Measurements from ENCODE around the gene MARK2.
A peak's percentile ranks its signal among the peaks of the same experiment; 100 is the strongest.

The MARK2 gene

DNA sequence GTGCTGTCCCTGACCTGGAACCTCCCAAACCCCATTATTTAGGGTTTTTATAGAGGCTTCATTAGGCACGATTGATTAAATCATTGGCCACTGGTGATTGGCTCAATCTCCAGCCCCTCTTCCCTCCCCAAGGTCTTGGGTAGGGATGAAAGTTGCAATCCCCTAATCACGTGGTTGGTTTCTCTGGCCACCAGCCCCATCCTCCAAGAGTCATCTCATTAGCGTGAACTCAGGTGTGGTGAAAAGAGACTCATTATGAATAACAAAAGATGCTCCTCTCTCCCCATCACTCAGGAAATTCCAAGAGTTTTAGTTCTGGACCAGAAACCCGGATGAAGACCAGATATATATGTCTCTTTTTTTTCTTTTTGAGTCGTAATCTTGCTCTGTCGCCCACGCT is 7.6 kb upstream of the MARK2 start:
- no peak for DNase-seq

DNA sequence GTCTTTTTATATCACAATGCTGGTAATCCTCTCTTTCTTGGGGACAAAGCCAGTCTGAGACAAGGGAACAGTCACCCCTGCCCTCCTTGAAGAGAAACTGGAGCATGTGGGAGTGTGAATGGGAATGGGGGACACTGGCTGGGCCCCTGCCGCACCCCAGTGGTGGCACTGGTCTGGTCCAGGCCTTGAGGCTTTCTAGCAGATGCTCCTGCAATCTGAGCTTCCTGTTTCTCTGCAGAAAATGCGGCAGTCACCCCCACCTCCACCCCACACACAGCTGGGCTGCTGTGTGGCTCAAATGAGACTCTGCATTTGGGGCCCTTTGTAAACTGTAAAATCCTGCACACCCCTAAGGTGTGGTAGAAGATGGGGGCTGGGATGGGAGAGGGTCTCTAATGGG is 6.6 kb upstream of the MARK2 start:
- DNase-seq: no peak

DNA sequence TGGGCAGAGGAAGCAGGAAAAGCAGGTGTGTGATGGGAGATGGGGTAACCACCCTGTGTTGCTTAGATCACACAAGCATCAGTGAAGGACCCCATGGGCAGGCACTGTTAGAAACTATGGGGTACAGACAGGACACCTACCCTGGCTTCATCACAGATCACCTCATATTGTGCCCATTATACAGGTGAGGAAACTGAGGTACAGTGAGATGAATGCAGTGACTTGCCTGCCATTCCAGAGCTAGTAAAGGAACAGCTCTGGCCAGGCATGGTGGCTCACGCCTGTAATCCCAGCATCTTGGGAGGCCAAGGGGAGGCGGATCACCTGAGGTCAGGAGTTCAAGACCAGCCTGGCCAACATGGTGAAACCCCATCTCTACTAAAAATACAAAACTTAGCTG is 5.9 kb upstream of the MARK2 start:
- DNase-seq: no peak

DNA sequence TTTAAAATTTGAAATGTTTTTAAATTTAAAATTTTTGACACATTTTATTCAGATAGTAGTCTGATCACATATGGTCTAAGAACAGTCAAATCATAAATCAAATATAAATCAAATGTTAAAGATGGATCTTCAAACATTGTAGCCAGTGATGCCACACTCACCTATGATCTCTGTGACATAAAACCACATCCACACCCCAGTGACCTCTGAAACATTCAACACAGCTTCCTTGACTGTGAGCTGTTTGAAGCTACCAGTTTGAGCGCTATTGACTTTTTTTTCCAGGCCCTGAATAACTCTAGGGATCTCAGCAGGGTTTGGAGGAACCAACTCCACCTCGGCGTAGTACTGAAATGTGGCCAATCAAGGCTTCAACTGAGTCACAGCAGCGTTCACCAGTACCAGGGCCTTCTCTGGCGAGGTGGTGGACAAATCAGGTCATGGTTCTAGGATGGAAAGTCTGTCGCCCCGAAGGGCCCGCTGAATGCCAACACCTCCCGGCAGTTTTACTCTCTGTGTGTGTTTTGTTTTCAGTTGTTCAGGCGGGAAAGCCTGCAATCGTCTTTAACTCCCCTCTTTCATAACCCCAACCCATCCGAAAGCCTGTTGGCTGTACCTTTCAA is 4.3 kb upstream of the MARK2 start:
- no peak for DNase-seq

DNA sequence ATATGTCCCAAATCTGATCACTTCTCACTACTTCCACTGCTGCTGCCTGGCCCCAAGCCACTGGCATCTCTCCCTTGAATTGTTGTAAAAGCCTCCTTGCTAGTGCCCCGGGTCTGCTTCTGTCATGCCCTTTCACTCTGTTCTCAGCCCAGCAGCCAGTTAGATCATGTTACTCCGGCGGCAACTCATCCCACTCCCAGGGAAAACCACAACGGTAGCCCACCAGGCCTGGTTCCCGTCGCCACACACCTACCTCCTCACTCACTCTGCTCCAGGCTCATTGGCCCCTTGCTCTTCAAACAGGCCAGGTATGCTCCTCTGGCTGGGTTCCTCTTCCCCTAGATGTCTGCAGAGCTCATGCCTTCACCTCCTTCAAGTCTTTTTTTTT is 3.8 kb upstream of the MARK2 start:
- DNase-seq: no peak

DNA sequence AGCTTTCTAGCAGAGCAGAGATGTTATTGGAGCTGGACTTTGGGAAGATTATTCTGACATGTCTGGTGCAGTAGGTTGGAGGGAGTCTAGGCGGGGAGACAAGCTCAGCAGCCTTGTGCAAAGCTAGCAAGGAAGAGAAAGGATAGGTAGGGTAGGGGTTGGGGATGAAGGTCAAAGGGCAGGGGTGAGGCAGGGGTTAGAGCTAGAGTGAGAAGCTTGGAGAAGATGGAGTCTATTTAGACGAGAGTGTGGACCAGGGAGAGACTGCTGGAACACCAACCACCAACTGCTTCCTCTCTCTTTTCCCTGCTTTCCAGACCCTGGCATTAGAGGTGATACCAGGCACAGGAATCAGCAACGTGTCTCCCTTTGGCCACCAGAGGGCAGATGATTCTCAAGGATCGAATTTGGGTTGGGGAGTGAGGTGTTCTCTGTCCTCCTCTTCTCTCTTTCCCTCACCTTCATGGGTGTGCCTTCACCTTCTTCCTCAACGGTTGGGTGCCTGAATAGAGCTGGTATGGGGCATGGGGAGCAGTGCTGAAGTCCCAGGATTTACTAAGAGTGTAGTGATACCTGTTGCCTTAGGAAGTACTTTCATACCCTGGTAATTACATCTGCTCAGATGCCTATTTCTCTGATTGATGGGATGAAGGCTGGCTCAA is 1.8 kb upstream of the MARK2 start:
- peak; percentile 51 for DNase-seq

DNA sequence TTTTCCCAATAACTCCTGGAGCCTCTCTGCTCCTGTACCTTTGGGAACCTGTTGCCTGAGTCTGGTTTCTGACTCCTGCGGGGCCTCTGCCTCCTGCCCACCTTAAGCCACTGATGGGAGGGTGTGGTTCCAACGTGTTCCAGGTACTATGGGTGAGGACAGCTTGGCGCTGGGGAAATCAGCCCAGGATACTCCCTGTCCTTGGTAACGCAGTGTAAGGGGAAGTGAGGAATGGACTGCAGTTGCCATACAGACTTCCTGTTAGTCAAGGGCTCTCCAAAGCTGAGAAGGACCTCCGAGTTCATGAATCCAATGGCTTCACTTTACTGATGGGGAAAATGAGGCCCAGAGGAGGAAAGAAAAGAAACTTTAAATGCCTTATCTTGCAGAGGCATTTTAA is 1.2 kb upstream of the MARK2 start:
- DNase-seq: no peak

DNA sequence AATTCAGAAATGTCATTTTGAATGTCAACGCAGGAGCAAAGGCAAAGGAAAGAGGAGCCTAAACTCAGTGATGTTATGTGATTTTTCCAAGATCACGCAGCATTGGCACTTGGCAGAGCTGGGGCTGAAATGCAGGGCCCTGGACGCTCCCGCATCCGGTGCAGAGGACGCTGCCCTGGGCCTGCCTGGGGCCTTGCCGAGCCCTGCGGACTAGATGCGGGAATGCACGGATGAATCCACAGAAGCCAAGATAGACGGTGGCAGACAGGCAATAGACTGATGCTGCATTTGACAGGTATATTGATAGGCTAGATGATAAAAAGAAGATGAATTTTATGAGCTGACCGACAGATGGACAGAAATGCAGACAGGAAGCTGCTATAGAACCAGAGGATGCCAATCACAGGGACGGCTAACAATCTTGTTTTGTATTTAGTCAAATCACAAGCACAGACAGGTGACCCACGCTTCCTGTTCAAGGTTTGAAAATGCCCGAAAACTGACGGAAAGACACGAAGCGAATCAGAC is 696 bp upstream of the MARK2 start:
- DNase-seq: no peak

DNA sequence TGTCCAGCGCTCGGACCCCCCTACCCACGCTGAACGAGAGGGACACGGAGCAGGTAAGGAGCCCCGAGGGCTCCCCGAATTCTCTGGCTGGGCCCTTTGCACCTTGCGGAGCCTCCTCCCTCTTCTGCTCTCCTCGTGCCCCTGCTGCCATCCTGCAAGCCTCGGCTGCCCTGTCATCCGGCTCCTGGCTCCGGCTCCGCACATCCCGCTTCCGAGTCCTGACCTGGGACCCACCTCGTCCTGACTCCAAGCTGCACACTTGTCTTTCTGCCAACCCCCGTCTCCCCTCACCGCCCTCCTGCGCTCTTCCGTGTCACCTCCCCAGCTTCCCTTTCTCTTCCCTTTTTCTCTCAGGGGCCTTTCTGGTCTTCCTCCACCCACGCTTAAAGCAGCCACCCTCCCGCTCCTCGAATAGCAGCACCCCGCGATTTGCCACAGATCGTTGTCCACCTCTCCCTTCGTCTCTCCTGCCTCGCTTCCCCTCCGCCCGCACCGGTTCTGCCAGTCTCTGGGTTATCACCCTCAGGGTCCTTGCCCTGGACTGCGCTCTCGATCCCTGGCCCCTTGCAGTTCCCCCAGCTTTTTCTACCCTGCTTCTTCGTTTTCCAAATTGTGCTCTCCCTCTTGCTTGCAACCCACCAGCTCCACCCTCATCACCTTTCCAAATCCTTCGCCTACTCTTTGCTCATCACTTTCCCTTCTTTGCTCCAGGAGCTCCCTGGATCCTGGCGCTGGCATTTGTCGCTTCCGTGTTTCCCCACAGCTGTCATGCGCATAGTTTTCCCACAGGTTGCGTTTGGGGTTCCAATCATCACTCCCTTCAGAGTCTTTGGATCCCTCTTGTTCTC is 822 bp downstream of the MARK2 start:
- no peak for DNase-seq

DNA sequence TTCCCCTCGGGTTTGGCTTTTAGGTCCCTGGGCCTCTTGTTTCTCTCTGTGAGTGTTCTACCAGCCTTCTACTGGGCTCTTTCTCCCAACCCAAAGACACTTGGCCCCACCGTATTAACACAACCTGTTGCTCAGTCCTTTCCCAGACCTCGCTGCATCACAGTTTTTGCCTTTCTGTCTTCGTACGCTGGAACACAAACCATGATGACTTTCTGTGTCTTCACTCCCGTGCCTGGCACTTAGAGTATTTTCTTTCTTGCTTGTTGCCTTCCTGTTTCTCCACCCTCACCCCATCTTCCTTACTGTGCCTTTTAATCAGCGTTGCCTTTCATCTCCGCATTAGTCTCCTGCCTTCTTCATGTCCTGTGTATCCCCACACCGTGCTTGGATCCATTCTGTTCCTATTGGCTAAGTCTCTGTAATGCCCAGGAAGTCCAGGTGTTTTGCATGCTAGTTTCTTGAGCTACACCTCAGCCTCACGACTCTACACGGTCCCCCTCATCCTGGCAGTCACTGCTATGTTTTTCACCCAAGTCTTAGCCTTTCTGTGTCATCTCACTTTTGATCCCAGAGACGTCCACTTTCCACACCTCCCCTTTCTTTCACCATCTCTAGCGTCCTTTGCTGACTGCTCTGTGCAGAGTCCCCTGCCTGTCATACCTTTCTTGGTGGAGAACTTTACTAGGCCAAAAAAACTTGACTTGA is 1.6 kb downstream of the MARK2 start:
- DNase-seq: no peak

DNA sequence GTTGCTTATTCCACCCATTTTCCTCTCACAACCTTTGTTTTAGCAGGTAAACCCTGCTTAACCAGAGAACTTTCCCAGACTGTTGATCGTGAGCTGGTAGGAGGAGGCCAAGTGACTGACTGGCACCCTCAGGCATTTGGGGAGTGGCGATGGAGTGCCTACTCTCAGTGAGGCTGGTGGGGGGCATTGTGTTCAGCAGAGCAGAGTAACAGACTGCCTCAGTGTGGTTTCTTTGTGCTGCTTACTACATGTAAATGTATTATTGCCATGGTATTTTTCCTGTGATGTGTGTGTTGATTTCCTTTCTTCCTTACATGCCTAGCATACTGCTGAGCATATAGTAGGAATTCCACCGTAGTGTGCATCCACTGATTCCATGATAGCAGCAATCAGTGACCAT is 2.6 kb downstream of the MARK2 start:
- DNase-seq: peak; percentile 19

DNA sequence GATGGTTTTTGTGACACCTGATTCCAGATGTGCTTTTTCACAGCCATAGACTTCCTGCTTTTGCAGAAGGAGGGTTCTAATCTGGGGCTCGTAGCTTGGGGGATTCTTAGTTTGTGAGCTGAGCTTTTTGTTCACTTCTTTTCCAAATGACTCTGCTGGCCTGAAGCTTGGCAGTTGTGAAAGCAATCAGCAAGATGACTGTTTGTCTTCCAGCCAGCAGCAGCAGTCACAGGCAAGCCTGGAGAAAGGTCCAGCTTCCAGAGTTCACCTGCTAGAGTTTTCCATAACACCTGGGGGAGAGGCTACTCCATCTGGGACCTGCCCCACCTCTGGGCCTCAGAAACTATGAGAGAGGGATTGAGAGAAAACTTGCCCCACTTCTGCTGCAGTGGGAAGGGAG is 4.1 kb downstream of the MARK2 start:
- DNase-seq: no peak

DNA sequence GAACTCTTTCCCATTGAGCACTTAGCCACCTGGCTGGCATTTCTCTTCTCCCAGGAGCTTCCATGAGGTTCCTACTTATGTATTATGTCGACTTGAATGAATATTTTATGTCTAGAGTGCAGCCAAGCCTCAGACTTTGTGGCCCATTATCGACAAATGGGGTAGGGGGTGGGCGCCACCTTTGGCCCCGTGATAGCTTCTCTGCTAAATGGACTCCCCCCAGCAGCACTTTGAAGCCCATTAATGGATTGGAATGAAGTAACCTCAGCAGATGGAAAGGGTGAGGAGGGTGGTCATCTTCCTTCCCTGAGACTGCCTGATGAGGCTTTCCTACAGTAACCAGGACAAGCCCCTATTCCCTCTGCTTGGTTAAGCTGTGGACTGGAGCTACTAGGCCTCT is 5.9 kb downstream of the MARK2 start:
- no peak for DNase-seq

DNA sequence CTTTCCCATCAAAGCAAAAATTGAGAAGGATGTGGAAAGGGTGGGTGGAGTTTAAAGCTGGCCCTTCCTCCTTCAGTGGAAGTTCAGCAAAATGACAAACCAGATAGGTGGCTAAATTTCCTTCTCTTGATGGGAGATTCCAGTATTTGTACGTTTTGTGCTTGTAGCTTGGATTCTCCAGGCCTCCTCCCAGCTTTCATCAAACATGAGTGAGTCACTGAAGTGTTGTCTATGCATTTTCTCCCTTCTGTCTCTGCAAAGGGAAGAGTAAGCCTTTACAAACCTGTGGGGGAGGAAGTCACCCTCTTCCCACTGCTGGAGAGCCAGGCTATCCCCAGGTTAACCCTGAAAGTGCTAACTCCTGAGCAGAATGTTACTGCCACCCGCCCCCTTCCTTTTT is 6.4 kb downstream of the MARK2 start:
- DNase-seq: no peak

DNA sequence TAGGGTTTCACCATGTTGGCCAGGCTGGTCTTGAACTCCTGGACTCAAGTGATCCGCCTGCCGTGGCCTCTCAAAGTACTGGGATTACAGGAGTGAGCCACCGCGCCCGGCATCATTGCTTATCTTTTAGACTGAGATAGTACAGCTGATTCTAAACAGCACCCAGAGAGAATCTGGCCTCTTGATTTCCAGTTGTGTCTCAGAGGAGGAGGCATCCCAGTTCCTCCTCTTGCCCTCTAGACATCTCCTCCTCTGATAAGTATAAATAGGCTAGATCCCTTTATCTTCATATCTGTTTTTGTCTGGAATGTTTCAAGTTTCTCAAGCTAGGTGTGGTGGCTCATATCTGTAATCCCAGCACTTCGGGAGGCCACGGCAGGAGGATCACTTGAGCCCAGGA is 7.0 kb downstream of the MARK2 start:
- DNase-seq: no peak

DNA sequence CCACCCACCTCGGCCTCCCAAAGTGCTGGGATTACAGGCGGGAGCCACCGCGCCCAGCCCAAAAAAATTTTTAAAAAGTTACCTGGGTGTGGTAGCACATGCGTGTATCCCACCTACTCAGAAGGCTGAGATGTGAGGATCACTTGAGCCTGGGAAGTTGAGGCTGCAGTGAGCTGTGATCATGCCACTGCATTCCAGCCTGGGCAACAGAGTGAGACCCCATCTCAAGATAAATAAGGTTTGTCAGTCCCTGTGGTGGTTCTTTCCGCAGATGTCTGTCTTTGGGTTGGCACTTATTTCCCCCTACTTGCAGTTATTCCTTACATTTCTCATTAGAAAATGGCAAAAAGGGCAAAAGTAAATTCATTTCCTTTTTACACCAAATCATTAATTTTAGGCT is 8.0 kb downstream of the MARK2 start:
- no peak for DNase-seq

DNA sequence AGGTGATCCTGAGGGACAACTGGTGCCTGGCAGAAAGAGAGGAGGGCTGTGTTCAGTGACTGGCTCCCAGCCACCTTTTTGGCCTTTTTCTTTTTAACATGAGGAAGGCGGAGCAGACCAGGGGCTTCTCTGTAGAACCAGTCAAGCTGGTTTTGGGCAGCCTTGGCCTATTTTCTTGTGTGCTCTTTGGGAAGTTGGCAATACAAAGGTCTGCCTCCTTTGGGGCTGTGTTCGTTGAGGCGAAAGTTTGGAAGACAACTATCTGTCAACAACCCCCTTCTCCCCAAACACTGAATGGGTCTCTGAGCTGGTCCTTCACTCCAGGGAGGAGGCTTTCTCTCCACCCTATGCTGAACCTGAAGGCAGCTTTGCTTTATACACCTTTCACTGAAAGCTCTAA is 8.5 kb downstream of the MARK2 start:
- DNase-seq: no peak

DNA sequence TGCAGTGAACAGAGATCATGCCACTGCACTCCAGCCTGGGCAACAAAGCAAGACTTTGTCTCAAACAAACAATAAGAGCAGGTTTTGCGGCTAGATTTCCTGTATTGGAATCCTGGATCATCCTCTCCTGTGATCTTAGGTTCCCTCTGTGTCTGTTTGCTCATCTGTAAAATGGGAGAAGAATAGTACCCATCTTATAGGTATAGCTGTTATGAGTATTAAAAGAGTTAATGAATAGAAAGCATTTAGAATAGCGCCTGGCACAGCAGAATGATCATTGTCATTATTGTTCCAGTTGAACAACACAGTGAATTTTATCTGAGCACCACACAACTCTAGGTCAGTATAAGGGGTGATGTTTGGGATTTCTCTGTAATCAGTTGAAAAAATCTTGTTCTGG is 10.8 kb downstream of the MARK2 start:
- no peak for DNase-seq

DNA sequence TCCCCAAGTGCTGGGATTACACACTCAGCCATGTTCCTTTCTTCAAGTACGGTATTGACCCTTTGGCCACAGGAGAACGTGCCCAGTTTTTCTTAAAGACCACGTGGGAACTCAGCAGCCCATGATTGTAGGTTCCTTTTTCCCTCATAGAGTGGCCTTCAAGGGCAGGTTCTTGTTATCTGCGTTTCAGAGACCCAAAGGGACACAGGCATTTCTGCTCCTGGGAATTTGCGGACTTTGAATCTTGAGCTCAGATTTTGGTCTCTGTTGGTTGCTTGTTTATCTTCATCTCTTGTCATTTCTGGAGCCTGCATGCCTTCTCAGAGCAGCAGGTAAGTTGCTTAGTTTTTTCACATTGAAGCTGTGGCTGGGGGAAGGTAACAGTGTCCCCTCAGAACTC is 12.0 kb downstream of the MARK2 start:
- no peak for DNase-seq

DNA sequence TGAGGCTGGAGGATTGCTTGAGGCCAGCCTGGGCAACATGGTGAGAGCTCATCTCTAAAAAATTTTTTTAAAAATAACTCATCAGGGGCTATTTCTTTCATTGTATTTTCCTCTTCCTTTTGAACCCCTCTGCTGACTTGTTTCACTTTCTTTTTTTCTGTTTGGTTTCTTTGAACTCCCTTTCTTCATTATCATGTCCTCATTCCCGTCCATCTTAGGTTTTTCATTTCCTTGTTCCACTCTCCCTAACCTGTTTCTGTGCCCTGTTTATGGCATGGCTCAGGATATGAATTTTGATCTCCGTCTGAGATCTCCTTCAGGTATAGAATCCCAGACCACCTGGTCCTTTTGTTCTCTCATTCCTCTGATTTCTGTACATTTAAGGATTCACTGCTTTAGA is 12.5 kb downstream of the MARK2 start:
- no peak for DNase-seq

DNA sequence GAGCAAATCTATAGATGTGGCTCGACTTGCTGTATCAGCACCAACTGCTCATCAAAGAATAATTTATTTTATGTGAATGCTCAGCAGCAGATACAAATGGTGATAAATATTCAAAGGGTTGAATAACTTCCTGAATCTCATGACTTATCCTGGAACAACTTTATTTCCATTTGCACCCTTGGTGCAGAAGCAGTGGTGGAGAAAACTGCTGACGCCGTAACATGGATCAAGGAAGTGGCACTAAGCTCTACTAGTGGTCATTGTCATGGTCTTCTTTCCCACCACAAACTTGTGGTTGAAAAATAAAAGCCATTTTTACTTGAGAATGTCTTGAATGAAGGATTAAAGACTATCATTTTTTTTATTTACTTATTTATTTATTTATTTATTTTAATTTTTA is 14.6 kb downstream of the MARK2 start:
- no peak for DNase-seq

DNA sequence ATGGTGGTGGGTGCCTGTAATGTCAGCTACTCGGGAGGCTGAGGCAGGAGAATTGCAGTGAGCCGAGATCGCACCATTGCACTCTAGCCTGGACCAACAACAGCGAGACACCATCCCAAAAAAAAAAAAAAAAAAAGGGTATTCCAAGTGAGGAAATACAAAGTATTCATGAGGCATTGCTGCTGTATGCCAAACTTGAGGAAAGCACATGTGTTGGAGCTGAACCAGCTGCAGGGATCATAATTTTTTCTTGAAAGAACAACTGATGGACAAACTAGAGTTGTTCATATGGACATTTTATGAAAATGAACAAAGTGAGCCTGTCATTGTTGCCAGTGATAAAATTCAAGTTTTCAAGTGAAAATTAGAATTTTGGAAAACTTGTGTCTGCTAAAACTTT is 15.8 kb downstream of the MARK2 start:
- no peak for DNase-seq

DNA sequence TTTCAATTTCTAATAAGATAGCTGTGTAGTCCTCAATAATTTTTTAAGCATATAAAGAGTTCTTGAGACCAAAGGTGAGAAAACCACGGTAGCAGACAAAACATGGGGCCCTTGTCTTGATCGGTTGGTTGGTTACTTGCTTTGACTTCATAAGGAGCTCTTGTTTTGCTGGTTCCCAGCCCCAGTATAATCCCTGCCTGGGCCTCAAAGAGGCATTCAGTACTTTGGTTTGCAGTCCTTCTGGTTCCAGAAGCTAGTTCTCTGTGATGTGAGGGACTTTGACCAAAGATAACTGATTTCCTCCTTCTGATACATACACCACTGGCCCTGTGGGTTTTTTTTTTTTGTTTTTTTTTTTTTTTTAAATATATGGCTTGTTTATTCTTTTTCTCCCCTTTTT is 17.1 kb downstream of the MARK2 start:
- DNase-seq: no peak

All from T1000 (cell line).